ENCODE results near the gene TRIP4. TPM values are rescaled to one million over a fixed set of nuclear protein-coding genes. Genes with fewer than 3 reads are reported as not detected.

Gene TRIP4
- polyA plus RNA-seq, 1 donor from 2014 or later: 20.8 TPM

DNA sequence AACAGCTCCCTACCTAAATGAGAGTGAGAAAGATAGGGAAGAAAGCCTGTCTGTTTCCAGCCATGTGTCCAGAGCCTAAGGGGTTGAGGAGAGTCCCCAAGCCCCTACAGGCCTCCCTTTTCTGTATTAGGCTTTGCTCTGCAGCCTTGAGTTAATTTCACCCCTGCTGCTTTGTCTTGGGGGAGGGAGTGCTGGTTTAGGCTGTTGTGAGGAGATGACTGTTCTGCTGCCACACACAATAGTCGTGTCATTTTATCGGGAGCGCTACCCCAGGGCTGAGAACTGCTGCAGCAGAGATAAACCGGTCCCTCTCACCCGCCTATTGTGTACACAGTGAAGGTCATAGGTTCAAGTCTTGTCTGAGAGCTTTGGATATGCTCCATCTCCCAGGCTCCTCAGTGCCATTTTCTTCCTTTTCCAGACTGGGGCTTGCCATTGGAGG, 74.1 kb downstream of the TRIP4 start:
- H3K27me3 ChIP-seq (ENCODE audit: insufficient read depth, low read depth, low read length): no peaks in the 10 kb centered on the region
- H3K4me2 ChIP-seq (ENCODE audit: low read length): peak overlapping the region; percentile 99
- TF ChIP-seq RAD21 (conservative IDR thresholded peaks at IDR 0.05) (no peak), TAF1 (IDR thresholded peaks at IDR 0.05; ENCODE audit: low read depth) (peak; percentile 27), EP300 (conservative IDR thresholded peaks at IDR 0.05; ENCODE audit: poor library complexity, severe bottlenecking) (peak; percentile 14), SMC3 (conservative IDR thresholded peaks at IDR 0.05; ENCODE audit: poor library complexity) (no peak), EZH2 (IDR thresholded peaks at IDR 0.05; ENCODE audit: borderline replicate concordance, insufficient read depth, low read length, poor library complexity, severe bottlenecking) (no peak), POLR2AphosphoS5 (IDR thresholded peaks at IDR 0.05) (peak; percentile 6), MXI1 (conservative IDR thresholded peaks at IDR 0.05; ENCODE audit: poor library complexity, severe bottlenecking) (peak; percentile 55)
- TF ChIP-seq, protein P1, sequence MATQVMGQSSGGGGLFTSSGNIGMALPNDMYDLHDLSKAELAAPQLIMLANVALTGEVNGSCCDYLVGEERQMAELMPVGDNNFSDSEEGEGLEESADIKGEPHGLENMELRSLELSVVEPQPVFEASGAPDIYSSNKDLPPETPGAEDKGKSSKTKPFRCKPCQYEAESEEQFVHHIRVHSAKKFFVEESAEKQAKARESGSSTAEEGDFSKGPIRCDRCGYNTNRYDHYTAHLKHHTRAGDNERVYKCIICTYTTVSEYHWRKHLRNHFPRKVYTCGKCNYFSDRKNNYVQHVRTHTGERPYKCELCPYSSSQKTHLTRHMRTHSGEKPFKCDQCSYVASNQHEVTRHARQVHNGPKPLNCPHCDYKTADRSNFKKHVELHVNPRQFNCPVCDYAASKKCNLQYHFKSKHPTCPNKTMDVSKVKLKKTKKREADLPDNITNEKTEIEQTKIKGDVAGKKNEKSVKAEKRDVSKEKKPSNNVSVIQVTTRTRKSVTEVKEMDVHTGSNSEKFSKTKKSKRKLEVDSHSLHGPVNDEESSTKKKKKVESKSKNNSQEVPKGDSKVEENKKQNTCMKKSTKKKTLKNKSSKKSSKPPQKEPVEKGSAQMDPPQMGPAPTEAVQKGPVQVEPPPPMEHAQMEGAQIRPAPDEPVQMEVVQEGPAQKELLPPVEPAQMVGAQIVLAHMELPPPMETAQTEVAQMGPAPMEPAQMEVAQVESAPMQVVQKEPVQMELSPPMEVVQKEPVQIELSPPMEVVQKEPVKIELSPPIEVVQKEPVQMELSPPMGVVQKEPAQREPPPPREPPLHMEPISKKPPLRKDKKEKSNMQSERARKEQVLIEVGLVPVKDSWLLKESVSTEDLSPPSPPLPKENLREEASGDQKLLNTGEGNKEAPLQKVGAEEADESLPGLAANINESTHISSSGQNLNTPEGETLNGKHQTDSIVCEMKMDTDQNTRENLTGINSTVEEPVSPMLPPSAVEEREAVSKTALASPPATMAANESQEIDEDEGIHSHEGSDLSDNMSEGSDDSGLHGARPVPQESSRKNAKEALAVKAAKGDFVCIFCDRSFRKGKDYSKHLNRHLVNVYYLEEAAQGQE (IDR thresholded peaks at IDR 0.05; ENCODE audit: borderline replicate concordance): peak; percentile 65
- TF ChIP-seq, protein P2, sequence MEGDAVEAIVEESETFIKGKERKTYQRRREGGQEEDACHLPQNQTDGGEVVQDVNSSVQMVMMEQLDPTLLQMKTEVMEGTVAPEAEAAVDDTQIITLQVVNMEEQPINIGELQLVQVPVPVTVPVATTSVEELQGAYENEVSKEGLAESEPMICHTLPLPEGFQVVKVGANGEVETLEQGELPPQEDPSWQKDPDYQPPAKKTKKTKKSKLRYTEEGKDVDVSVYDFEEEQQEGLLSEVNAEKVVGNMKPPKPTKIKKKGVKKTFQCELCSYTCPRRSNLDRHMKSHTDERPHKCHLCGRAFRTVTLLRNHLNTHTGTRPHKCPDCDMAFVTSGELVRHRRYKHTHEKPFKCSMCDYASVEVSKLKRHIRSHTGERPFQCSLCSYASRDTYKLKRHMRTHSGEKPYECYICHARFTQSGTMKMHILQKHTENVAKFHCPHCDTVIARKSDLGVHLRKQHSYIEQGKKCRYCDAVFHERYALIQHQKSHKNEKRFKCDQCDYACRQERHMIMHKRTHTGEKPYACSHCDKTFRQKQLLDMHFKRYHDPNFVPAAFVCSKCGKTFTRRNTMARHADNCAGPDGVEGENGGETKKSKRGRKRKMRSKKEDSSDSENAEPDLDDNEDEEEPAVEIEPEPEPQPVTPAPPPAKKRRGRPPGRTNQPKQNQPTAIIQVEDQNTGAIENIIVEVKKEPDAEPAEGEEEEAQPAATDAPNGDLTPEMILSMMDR (IDR thresholded peaks at IDR 0.05; ENCODE audit: poor library complexity, severe bottlenecking): peak; percentile 2
- no peaks in the 10 kb centered on the region for H3K9me3 ChIP-seq (ENCODE audit: low read length)
- no peaks in the 10 kb centered on the region for H4K20me1 ChIP-seq (ENCODE audit: insufficient read depth)
- peak overlapping the region; percentile 83 for H3K9ac ChIP-seq (ENCODE audit: low read length)
- H2AFZ ChIP-seq (ENCODE audit: low read depth, low read length): peak overlapping the region; percentile 42
- peaks cover 2% of the 10 kb centered on the region for H3F3A ChIP-seq (ENCODE audit: insufficient read depth, low read length, poor library complexity, severe bottlenecking)
- peaks cover 52% of the 10 kb centered on the region for H3K79me2 ChIP-seq (replicated peaks; ENCODE audit: insufficient read depth, low read length)
- no peaks in the 10 kb centered on the region for H3K9me2 ChIP-seq (ENCODE audit: insufficient read depth, low read length)
- no peaks in the 10 kb centered on the region for H3K36me3 ChIP-seq (ENCODE audit: insufficient read depth, low read length)
- peak overlapping the region; percentile 68 for H3K4me3 ChIP-seq (ENCODE audit: low read length)
- H3K27ac ChIP-seq (ENCODE audit: low read length): peak overlapping the region; percentile 95

DNA sequence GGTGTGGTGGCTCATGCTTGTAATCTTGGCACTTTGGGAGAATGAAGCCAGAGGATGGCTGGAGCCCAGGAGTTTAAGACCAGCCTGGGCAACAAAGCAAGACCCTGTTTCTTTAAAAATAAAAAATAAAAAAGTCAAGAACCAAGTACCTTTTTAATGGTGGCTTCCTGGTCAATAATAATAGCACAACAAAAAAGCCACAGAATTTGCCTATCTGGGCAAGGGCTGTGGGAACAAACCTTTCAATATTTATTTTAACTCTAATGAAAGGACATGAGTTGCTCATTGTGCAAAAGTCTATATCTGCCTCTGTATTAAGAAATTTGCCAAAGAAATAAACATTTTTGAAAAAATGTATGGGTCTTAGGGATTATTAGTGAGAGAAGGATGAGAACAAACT, 74.9 kb downstream of the TRIP4 start:
- Histone ChIP-seq H3F3A (ENCODE audit: insufficient read depth, low read length, poor library complexity, severe bottlenecking) (peaks cover 2% of the 10 kb centered on the region), H3K9me2 (ENCODE audit: insufficient read depth, low read length) (no peaks in the 10 kb centered on the region), H3K4me3 (ENCODE audit: low read length) (peak overlapping the region; percentile 68), H3K36me3 (ENCODE audit: insufficient read depth, low read length) (no peaks in the 10 kb centered on the region), H3K27me3 (ENCODE audit: insufficient read depth, low read depth, low read length) (no peaks in the 10 kb centered on the region), H2AFZ (ENCODE audit: low read depth, low read length) (no peak overlapping the region), H4K20me1 (ENCODE audit: insufficient read depth) (peaks cover 5% of the 10 kb centered on the region), H3K9me3 (ENCODE audit: low read length) (no peaks in the 10 kb centered on the region), H3K9ac (ENCODE audit: low read length) (peak overlapping the region; percentile 83), H3K27ac (ENCODE audit: low read length) (peak overlapping the region; percentile 95), H3K4me2 (ENCODE audit: low read length) (peak overlapping the region; percentile 99), H3K79me2 (replicated peaks; ENCODE audit: insufficient read depth, low read length) (peaks cover 59% of the 10 kb centered on the region)
- no peak for TF ChIP-seq RAD21 (conservative IDR thresholded peaks at IDR 0.05)
- TF ChIP-seq TAF1 (IDR thresholded peaks at IDR 0.05; ENCODE audit: low read depth): no peak
- TF ChIP-seq MXI1 (conservative IDR thresholded peaks at IDR 0.05; ENCODE audit: poor library complexity, severe bottlenecking): no peak
- TF ChIP-seq SMC3 (conservative IDR thresholded peaks at IDR 0.05; ENCODE audit: poor library complexity): no peak
- TF ChIP-seq POLR2AphosphoS5 (IDR thresholded peaks at IDR 0.05): no peak
- no peak for TF ChIP-seq EP300 (conservative IDR thresholded peaks at IDR 0.05; ENCODE audit: poor library complexity, severe bottlenecking)
- no peak for TF ChIP-seq EZH2 (IDR thresholded peaks at IDR 0.05; ENCODE audit: borderline replicate concordance, insufficient read depth, low read length, poor library complexity, severe bottlenecking)
- TF ChIP-seq, protein P1 (IDR thresholded peaks at IDR 0.05; ENCODE audit: borderline replicate concordance): no peak
- TF ChIP-seq, protein P2 (IDR thresholded peaks at IDR 0.05; ENCODE audit: poor library complexity, severe bottlenecking): no peak
